A549 (cell line): ENCODE measurements around the gene UBTD1. TPM values are rescaled to one million over a fixed set of nuclear protein-coding genes. Genes with fewer than 3 reads are reported as not detected.
A peak's percentile ranks its signal among the peaks of the same experiment; 100 is the strongest.

Experiments
- ATAC-seq, 2 experiments: fragments of 200-7000 bp in 1 of 2; fragments of >200 bp in 1 of 2; cut with Nextera tagmentation in 1 of 2; cut with Tn5 transposase in 1 of 2; 3 replicates each; pipeline versions ENCODE4 v1.8.0 to v1.9.1; 2018 to 2020; ENCODE audit warnings: mild to moderate bottlenecking in 1 of 2, moderate library complexity in 1 of 2
- CTCF ChIA-PET: fragments of 300-600 bp; sonication (Branson Sonifier 250); formaldehyde crosslinking; extraction: SDS; loops from one replicate; lab custom pipeline; 2021; ENCODE audit warnings: antibody characterized with exemption, inconsistent platforms; lab: Yijun Ruan, JAX
- POLR2A ChIA-PET: fragments of 350-600 bp; formaldehyde crosslinking; extraction: SDS; loops from one replicate; lab custom pipeline; 2021; ENCODE audit warnings: antibody characterized with exemption, inconsistent platforms; lab: Yijun Ruan, JAX
- DNase-seq, 2 experiments: peaks; one replicate each; pipeline versions ENCODE4 v3.0.0 to v3.0.0-alpha.2; 2011 to 2016; ENCODE audit warnings: low read depth in 1 of 2, low spot score in 1 of 2
- FAIRE-seq: peaks from 2 replicates; lab custom pipeline; 2011; peaks lifted over from hg19 to GRCh38; lab: Jason Lieb, UNC
- H3K27ac ChIP-seq, 2 experiments: fragments of >200 bp; sonication (Bioruptor Twin); formaldehyde crosslinking; 3 replicates each; pipeline ENCODE4 v1.5.1; 2016 to 2017
- H3K4me1 ChIP-seq: fragments of >200 bp; sonication (Bioruptor Twin); formaldehyde crosslinking; 3 replicates; pipeline ENCODE4 v1.6.1; 2016
- H3K4me2 ChIP-seq: fragments of >200 bp; sonication (Bioruptor Twin); formaldehyde crosslinking; 3 replicates; pipeline ENCODE4 v1.6.1; 2016
- H3K4me3 ChIP-seq: fragments of >200 bp; sonication (Bioruptor Twin); formaldehyde crosslinking; 3 replicates; pipeline ENCODE4 v1.5.1; 2016
- H3K9me3 ChIP-seq: fragments of >200 bp; sonication (Bioruptor Twin); formaldehyde crosslinking; 3 replicates; pipeline ENCODE4 v1.6.1; 2016
- CHD2 ChIP-seq: fragments of 150-350 bp; IDR thresholded peaks from 2 replicates; pipeline ENCODE4 v1.6.1; 2014; ENCODE audit warnings: low read length; ENCODE audit not compliant: partially characterized antibody
- CTCF ChIP-seq: fragments of >200 bp; sonication (Bioruptor Twin); formaldehyde crosslinking; IDR thresholded peaks from 3 replicates; pipeline ENCODE4 v1.5.1; 2016
- HOXB13 ChIP-seq: fragments of 250-450 bp; sonication (Bioruptor Pico); IDR thresholded peaks from 2 replicates; pipeline ENCODE4 v1.5.0; 2020; ENCODE audit warnings: low read depth, mild to moderate bottlenecking, moderate library complexity
- MAFK ChIP-seq: fragments of 450-650 bp; IDR thresholded peaks from 2 replicates; pipeline ENCODE4 v1.6.1; 2014; ENCODE audit not compliant: partially characterized antibody
- MYC ChIP-seq: IDR thresholded peaks from 2 replicates; pipeline ENCODE4 v1.6.1; 2012; ENCODE audit warnings: mild to moderate bottlenecking, inconsistent platforms, low read length, improper control_type of control experiment, borderline replicate concordance
- NFE2L2 ChIP-seq: fragments of 150-350 bp; conservative IDR thresholded peaks from 2 replicates; pipeline ENCODE4 v1.6.1; 2014; ENCODE audit warnings: low read length
- RAD21 ChIP-seq, 2 experiments: fragments of >200 bp in 1 of 2; sonication (Bioruptor Twin) in 1 of 2; formaldehyde crosslinking in 1 of 2; IDR thresholded peaks in 1 of 2; conservative IDR thresholded peaks in 1 of 2; 2 replicates in 1 of 2; 3 replicates in 1 of 2; pipeline ENCODE4 v1.6.1; 2012 to 2018; ENCODE audit warnings: inconsistent platforms in 1 of 2
- RCOR1 ChIP-seq: fragments of 150-350 bp; IDR thresholded peaks from 2 replicates; pipeline ENCODE4 v1.6.1; 2014; ENCODE audit warnings: antibody characterized with exemption, low read length, low read depth
- SMC3 ChIP-seq: fragments of >200 bp; sonication (Bioruptor Twin); formaldehyde crosslinking; IDR thresholded peaks from 3 replicates; pipeline ENCODE4 v1.6.1; 2018; ENCODE audit warnings: inconsistent platforms
- TP53 ChIP-seq: fragments of 250-450 bp; sonication (Bioruptor Pico); IDR thresholded peaks from 2 replicates; pipeline ENCODE4 v1.5.0; 2021; ENCODE audit warnings: mild to moderate bottlenecking, moderate library complexity
- ZFP36 ChIP-seq: fragments of 450-650 bp; IDR thresholded peaks from 2 replicates; pipeline ENCODE4 v1.6.1; 2014; ENCODE audit warnings: borderline replicate concordance; ENCODE audit not compliant: partially characterized antibody
- WGBS: methylation state at CpG from one replicate; pipeline ENCODE4 v1.1.6; 2017; ENCODE audit errors: missing lambda C conversion rate; 5-methylcytosine and 5-hydroxymethylcytosine counted together
- polyA plus RNA-seq, 4 experiments: library from polyadenylated mRNA; depleted of rRNA in 3 of 4; stranded (reverse); fragments of >200 nt; fragmentation: RNase III in 1 of 4; extraction: RNeasy Plus Mini Kit Qiagen cat#74134 plus additional on column Dnase treatment in 1 of 4; gene quantifications; 2 replicates in 3 of 4; 3 replicates in 1 of 4; pipeline ENCODE4 v1.2.3, GENCODE V29; 2011 to 2017

UBTD1 gene
- polyA plus RNA-seq, 2 of the 4 experiments (the other 2 are of a cell fraction), result 5.9 to 11.6 TPM

- Histone ChIP-seq H3K27ac (no peak overlapping the region; a peak in 1 of 6 replicates), H3K4me3 (no peak overlapping the region), H3K4me1 (peaks cover 3% of the 10 kb centered on the region; the same call in 1 of the 3 replicates), H3K4me2 (no peak overlapping the region), H3K9me3 (no peaks in the 10 kb centered on the region)
- FAIRE-seq, result no peak
- TF ChIP-seq CHD2, result no peak
- TF ChIP-seq MAFK, result peak; percentile 29
- ChIA-PET CTCF (interaction anchor here (1.0 to 11.6 kb wide), 7 partner anchors 11 to 80 kb away, joined by 3 to 213 read pairs (median 8); partner anchors contain the start of gene ANKRD2), POLR2A (interaction anchor here (0.7 kb wide), 1 partner anchor 34 kb away, joined by 3 read pairs; the partner anchor contains the start of gene UBTD1)
- WGBS, result 70% methylated on average over 12 of the region's 12 CpGs
- peak; percentile 28 to 55 for DNase-seq
- peak; percentile 44 to 55; a peak in 4 of 6 replicates for ATAC-seq
Observed at GRCh38 chr10:97532935-97533671, 34.4 kb downstream of the UBTD1 start.

- POLR2A ChIA-PET, result interaction anchor here (0.7 kb wide), 2 partner anchors 9 to 35 kb away, joined by 3 read pairs; partner anchors contain the start of gene UBTD1
Observed at GRCh38 chr10:97533888-97534287, 35.2 kb downstream of the UBTD1 start.

GRCh38 chr10:97534746-97535367, 36.1 kb downstream of the UBTD1 start:
- no peaks in the 10 kb centered on the region for H3K9me3 ChIP-seq

More at GRCh38 chr10:97533888-97534287, 35.2 kb downstream of the UBTD1 start:
- no peak for TF ChIP-seq ZFP36
- no peak for TF ChIP-seq NFE2L2
- TF ChIP-seq HOXB13 (CRISPR knock-in tag), result no peak
- TF ChIP-seq TP53 (CRISPR knock-in tag), result no peak
- no peak for TF ChIP-seq MYC
- no peak for TF ChIP-seq RCOR1
- H3K4me1 ChIP-seq, result peaks cover 11% of the 10 kb centered on the region
- H3K4me3 ChIP-seq, result no peak overlapping the region
- H3K4me2 ChIP-seq, result no peak overlapping the region
- DNase-seq, result no peak
- H3K27ac ChIP-seq, result peak overlapping the region in 1 of 2 experiments; percentile 34; a peak in 1 of 6 replicates
- H3K9me3 ChIP-seq, result no peaks in the 10 kb centered on the region
- no peak for ATAC-seq
- WGBS, result 74% methylated on average over 6 of the region's 6 CpGs
- FAIRE-seq, result no peak
- CTCF ChIA-PET, result interaction anchor here (0.7 to 11.6 kb wide), 20 partner anchors 9 to 126 kb away, joined by 3 to 213 read pairs (median 4); partner anchors contain the start of gene ANKRD2

More at GRCh38 chr10:97534746-97535367, 36.1 kb downstream of the UBTD1 start:
- Histone ChIP-seq H3K4me3 (no peak overlapping the region), H3K27ac (0 out of 6 replicates have a peak overlapping the region, but pooled peaks of 1 of the 2 experiments have one; percentile 16), H3K4me2 (no peak overlapping the region), H3K4me1 (peaks cover 20% of the 10 kb centered on the region)
- DNase-seq, result peak; percentile 61 to 67
- TF ChIP-seq CTCF (peak; percentile 59), RAD21 (conservative IDR thresholded peaks at IDR 0.05 in 1 of 2, IDR thresholded peaks at IDR 0.05 in 1 of 2) (peak; percentile 52 to 74), TP53 (CRISPR knock-in tag) (no peak), SMC3 (peak; percentile 65)
- WGBS, result 78% methylated on average over 6 of the region's 6 CpGs
- peak; percentile 77 to 87 for ATAC-seq
- FAIRE-seq, result no peak
- ChIA-PET POLR2A (interaction anchor here (1.0 kb wide), 1 partner anchor 37 kb away, joined by 3 read pairs; no protein-coding TSS in a partner anchor), CTCF (interaction anchor here (0.7 to 11.6 kb wide), 27 partner anchors 10 to 127 kb away, joined by 3 to 213 read pairs (median 4); partner anchors contain the start of gene ANKRD2)
